Measurements from ENCODE around the gene SMAD2. TPM values are rescaled to one million over a fixed set of nuclear protein-coding genes. Genes with fewer than 3 reads are reported as not detected.

Gene SMAD2
- total and polyA plus RNA-seq, 4 donors = 11.8 to 31.3 (median 22.8) TPM

DNA sequence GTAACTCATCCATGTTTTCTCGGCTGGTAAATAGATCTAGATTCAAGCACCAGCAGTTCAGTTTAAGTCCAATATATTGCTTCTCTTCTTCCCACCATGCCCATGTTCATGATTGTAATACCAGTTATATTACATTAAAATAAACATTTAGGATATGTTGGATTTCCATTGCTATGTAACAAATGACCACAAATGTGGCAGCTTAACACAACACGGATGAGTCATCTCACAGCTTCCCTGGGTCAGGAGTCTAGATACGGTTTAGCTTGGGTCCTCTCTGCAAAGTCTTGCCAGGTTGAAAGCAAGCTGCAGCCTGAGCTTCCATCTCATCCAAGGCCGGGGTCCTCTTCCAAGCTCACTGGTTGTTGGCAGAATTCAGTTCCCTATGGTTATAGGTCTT is 39.4 kb upstream of the SMAD2 start:
- Histone ChIP-seq H3K36me3 (ENCODE audit: control insufficient read depth in 4 of 4, insufficient read depth in 3 of 4, low read depth in 1 of 4, low read length in 3 of 4) (no peaks in the 10 kb centered on the region), H3K9me3 (ENCODE audit: control insufficient read depth in 4 of 4, low read length in 3 of 4) (no peaks in the 10 kb centered on the region), H3K4me3 (ENCODE audit: low read depth in 1 of 3, low read length in 3 of 3) (no peak overlapping the region), H3K27me3 (ENCODE audit: control insufficient read depth in 4 of 4, insufficient read depth in 4 of 4, low read length in 3 of 4) (no peaks in the 10 kb centered on the region), H3K9ac (ENCODE audit: low read depth in 1 of 2, low read length in 2 of 2) (no peak overlapping the region), H3K4me1 (ENCODE audit: control insufficient read depth in 4 of 4, insufficient read depth in 4 of 4, low read length in 3 of 4) (no peaks in the 10 kb centered on the region), H3K27ac (ENCODE audit: low read depth in 1 of 2, low read length in 2 of 2) (no peak overlapping the region)
- WGBS = 87% methylated on average over 4 of the region's 4 CpGs
- TF ChIP-seq TAF1 (conservative IDR thresholded peaks at IDR 0.05) = no peak
- DNase-seq (ENCODE audit: low spot score) = no peak

DNA sequence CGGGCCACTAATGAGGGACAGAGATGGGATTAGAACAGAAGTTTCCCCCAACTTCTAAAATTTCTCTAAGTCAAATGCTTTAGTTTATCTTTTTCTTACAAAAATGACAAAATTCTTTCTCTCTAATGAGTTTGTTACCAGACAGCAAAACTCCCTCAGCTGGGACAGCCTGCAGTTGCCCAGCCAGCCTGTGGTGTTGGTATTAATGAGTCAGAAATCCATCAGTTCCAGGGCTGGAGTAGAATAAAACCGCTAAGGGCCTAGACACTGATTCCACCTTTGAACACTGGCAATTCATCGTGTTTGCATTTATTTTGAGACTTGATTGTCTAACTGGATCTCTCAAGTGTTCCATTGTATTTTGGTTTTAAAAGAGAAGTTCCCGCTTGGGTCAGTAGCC is 38.3 kb upstream of the SMAD2 start:
- 90% methylated on average over 4 of the region's 4 CpGs for WGBS
- no peaks in the 10 kb centered on the region for H3K27me3 ChIP-seq (ENCODE audit: control insufficient read depth in 4 of 4, insufficient read depth in 4 of 4, low read length in 3 of 4)
- no peaks in the 10 kb centered on the region for H3K4me1 ChIP-seq (ENCODE audit: control insufficient read depth in 4 of 4, insufficient read depth in 4 of 4, low read length in 3 of 4)
- H3K9ac ChIP-seq (ENCODE audit: low read depth in 1 of 2, low read length in 2 of 2) = no peak overlapping the region
- no peaks in the 10 kb centered on the region for H3K9me3 ChIP-seq (ENCODE audit: control insufficient read depth in 4 of 4, low read length in 3 of 4)
- TF ChIP-seq TAF1 (conservative IDR thresholded peaks at IDR 0.05) (no peak), EGR1 (IDR thresholded peaks at IDR 0.05; ENCODE audit: low read depth in 2 of 2) (no peak), YY1 (IDR thresholded peaks at IDR 0.05) (no peak), HNF4A (conservative IDR thresholded peaks at IDR 0.05) (no peak), JUND (IDR thresholded peaks at IDR 0.05) (no peak), FOXA1 (IDR thresholded peaks at IDR 0.05) (no peak), RXRA (IDR thresholded peaks at IDR 0.05) (no peak), FOXA2 (IDR thresholded peaks at IDR 0.05) (no peak), NR2F2 (IDR thresholded peaks at IDR 0.05) (no peak), RAD21 (IDR thresholded peaks at IDR 0.05) (no peak), GABPA (IDR thresholded peaks at IDR 0.05 in 1 of 2, conservative IDR thresholded peaks at IDR 0.05 in 1 of 2) (no peak), SP1 (IDR thresholded peaks at IDR 0.05) (no peak), HNF4G (IDR thresholded peaks at IDR 0.05) (no peak)
- TF ChIP-seq, protein P1, sequence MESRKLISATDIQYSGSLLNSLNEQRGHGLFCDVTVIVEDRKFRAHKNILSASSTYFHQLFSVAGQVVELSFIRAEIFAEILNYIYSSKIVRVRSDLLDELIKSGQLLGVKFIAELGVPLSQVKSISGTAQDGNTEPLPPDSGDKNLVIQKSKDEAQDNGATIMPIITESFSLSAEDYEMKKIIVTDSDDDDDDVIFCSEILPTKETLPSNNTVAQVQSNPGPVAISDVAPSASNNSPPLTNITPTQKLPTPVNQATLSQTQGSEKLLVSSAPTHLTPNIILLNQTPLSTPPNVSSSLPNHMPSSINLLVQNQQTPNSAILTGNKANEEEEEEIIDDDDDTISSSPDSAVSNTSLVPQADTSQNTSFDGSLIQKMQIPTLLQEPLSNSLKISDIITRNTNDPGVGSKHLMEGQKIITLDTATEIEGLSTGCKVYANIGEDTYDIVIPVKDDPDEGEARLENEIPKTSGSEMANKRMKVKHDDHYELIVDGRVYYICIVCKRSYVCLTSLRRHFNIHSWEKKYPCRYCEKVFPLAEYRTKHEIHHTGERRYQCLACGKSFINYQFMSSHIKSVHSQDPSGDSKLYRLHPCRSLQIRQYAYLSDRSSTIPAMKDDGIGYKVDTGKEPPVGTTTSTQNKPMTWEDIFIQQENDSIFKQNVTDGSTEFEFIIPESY (IDR thresholded peaks at IDR 0.05) = no peak
- TF ChIP-seq, protein P2, sequence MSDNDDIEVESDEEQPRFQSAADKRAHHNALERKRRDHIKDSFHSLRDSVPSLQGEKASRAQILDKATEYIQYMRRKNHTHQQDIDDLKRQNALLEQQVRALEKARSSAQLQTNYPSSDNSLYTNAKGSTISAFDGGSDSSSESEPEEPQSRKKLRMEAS (IDR thresholded peaks at IDR 0.05) = no peak
- TF ChIP-seq, protein P3, sequence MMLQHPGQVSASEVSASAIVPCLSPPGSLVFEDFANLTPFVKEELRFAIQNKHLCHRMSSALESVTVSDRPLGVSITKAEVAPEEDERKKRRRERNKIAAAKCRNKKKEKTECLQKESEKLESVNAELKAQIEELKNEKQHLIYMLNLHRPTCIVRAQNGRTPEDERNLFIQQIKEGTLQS (IDR thresholded peaks at IDR 0.05) = no peak
- TF ChIP-seq, protein P4, sequence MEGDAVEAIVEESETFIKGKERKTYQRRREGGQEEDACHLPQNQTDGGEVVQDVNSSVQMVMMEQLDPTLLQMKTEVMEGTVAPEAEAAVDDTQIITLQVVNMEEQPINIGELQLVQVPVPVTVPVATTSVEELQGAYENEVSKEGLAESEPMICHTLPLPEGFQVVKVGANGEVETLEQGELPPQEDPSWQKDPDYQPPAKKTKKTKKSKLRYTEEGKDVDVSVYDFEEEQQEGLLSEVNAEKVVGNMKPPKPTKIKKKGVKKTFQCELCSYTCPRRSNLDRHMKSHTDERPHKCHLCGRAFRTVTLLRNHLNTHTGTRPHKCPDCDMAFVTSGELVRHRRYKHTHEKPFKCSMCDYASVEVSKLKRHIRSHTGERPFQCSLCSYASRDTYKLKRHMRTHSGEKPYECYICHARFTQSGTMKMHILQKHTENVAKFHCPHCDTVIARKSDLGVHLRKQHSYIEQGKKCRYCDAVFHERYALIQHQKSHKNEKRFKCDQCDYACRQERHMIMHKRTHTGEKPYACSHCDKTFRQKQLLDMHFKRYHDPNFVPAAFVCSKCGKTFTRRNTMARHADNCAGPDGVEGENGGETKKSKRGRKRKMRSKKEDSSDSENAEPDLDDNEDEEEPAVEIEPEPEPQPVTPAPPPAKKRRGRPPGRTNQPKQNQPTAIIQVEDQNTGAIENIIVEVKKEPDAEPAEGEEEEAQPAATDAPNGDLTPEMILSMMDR (IDR thresholded peaks at IDR 0.05; ENCODE audit: low read depth, low read length, missing input control) = no peak
- TF ChIP-seq, protein P5, sequence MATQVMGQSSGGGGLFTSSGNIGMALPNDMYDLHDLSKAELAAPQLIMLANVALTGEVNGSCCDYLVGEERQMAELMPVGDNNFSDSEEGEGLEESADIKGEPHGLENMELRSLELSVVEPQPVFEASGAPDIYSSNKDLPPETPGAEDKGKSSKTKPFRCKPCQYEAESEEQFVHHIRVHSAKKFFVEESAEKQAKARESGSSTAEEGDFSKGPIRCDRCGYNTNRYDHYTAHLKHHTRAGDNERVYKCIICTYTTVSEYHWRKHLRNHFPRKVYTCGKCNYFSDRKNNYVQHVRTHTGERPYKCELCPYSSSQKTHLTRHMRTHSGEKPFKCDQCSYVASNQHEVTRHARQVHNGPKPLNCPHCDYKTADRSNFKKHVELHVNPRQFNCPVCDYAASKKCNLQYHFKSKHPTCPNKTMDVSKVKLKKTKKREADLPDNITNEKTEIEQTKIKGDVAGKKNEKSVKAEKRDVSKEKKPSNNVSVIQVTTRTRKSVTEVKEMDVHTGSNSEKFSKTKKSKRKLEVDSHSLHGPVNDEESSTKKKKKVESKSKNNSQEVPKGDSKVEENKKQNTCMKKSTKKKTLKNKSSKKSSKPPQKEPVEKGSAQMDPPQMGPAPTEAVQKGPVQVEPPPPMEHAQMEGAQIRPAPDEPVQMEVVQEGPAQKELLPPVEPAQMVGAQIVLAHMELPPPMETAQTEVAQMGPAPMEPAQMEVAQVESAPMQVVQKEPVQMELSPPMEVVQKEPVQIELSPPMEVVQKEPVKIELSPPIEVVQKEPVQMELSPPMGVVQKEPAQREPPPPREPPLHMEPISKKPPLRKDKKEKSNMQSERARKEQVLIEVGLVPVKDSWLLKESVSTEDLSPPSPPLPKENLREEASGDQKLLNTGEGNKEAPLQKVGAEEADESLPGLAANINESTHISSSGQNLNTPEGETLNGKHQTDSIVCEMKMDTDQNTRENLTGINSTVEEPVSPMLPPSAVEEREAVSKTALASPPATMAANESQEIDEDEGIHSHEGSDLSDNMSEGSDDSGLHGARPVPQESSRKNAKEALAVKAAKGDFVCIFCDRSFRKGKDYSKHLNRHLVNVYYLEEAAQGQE (IDR thresholded peaks at IDR 0.05) = no peak
- no peak overlapping the region for H3K27ac ChIP-seq (ENCODE audit: low read depth in 1 of 2, low read length in 2 of 2)
- no peak overlapping the region for H3K4me3 ChIP-seq (ENCODE audit: low read depth in 1 of 3, low read length in 3 of 3)
- no peaks in the 10 kb centered on the region for H3K36me3 ChIP-seq (ENCODE audit: control insufficient read depth in 4 of 4, insufficient read depth in 3 of 4, low read depth in 1 of 4, low read length in 3 of 4)
- DNase-seq (ENCODE audit: low spot score) = no peak

Data from liver (tissue), 9 donors.